Fibroblast of skin of left biceps (primary cell): ENCODE measurements around the gene SGIP1.
"Not testable (repeated sequence)": the region's sequence is repeated elsewhere in the genome, so short reads cannot be mapped to it uniquely, and the experiment has no call there.

Source experiments
- DNase-seq, 2 experiments: peaks; one replicate each; pipeline ENCODE4 v3.0.0-alpha.2; 2013; ENCODE audit warnings: low read depth in 2 of 2

SGIP1 gene

GRCh38 chr1:66679140-66679539 lies 145.2 kb downstream of the SGIP1 start:
- no peak for DNase-seq

- no peak for DNase-seq
Observed at GRCh38 chr1:66681686-66682085, 147.7 kb downstream of the SGIP1 start.

- DNase-seq: no peak
Observed at GRCh38 chr1:66682106-66682505, 148.2 kb downstream of the SGIP1 start.

GRCh38 chr1:66684353-66684752 lies 150.4 kb downstream of the SGIP1 start:
- no peak for DNase-seq

GRCh38 chr1:66685265-66685664 lies 151.3 kb downstream of the SGIP1 start:
- no peak for DNase-seq

- peak in 1 of 2 experiments; percentile 22 for DNase-seq
Observed at GRCh38 chr1:66685670-66686069, 151.7 kb downstream of the SGIP1 start.

GRCh38 chr1:66686406-66686805 lies 152.5 kb downstream of the SGIP1 start:
- no peak for DNase-seq

GRCh38 chr1:66687358-66687757 lies 153.4 kb downstream of the SGIP1 start:
- no peak for DNase-seq

- no peak for DNase-seq
Observed at GRCh38 chr1:66690666-66691381, 156.9 kb downstream of the SGIP1 start.

GRCh38 chr1:66692681-66693080 lies 158.7 kb downstream of the SGIP1 start:
- no peak for DNase-seq

- DNase-seq: no peak
Observed at GRCh38 chr1:66693856-66694255, 159.9 kb downstream of the SGIP1 start.

GRCh38 chr1:66695116-66695515 lies 161.2 kb downstream of the SGIP1 start:
- DNase-seq: no peak

GRCh38 chr1:66696771-66697170 lies 162.8 kb downstream of the SGIP1 start:
- no peak for DNase-seq

GRCh38 chr1:66699213-66699612 lies 165.3 kb downstream of the SGIP1 start:
- DNase-seq: no peak

- DNase-seq: no peak
Observed at GRCh38 chr1:66704177-66704875, 170.4 kb downstream of the SGIP1 start.

- peak; percentile 48 to 56 for DNase-seq
Observed at GRCh38 chr1:66705110-66705509, 171.2 kb downstream of the SGIP1 start.

- no peak for DNase-seq
Observed at GRCh38 chr1:66711420-66711819, 177.5 kb downstream of the SGIP1 start.

GRCh38 chr1:66712839-66713238 lies 178.9 kb downstream of the SGIP1 start:
- no peak for DNase-seq

- DNase-seq: no peak
Observed at GRCh38 chr1:66723985-66724384, 190.0 kb downstream of the SGIP1 start.

GRCh38 chr1:66725885-66726665 lies 192.1 kb downstream of the SGIP1 start:
- peak; percentile 40 to 42 for DNase-seq

GRCh38 chr1:66728021-66728420 lies 194.1 kb downstream of the SGIP1 start:
- no peak for DNase-seq

- DNase-seq: not testable (repeated sequence)
Observed at GRCh38 chr1:66728716-66729115, 194.8 kb downstream of the SGIP1 start.

GRCh38 chr1:66729119-66729518 lies 195.2 kb downstream of the SGIP1 start:
- no peak for DNase-seq
